Measurements from ENCODE around the gene GRAP. TPM values are rescaled to one million over a fixed set of nuclear protein-coding genes. Genes with fewer than 3 reads are reported as not detected.

Gene GRAP
- total RNA-seq, 2 donors from 2014 or later, result 0.33 to 1.8 TPM

DNA sequence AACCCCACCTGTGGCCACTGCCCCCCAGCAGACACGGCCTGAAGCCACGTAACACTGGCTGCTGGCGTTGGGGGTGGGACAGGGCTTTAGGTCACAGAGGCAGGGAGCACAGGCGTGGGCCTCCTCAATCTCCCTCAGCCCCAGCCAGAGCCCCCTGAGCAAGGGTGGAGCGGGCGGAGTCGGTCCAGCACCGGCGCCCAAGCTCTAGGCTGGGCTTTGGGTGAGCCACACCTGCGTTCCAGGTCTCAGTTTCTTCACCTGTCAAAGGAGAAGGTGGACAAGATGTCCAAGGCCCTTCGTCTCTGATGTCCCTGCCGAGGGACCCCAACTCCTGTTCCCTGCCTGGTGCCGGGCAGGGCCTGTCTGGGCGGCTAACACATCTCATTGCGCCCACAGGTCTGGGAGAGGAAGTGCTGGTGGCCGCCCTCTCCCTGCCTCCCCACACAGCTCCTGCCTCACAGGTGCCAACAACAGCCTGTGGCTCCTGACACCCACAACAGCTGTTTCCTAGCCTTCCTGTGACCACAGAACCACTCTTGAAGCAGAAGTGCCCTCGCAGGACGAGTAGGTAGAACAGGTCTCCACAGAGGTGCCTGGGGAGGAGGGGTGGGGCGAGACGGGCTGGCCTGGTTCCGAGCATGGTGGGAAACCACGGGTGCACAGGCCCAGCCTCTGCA lies 54.2 kb downstream of the GRAP start:
- TF ChIP-seq POLR2A (IDR thresholded peaks at IDR 0.05), result no peak
- TF ChIP-seq, protein P1, sequence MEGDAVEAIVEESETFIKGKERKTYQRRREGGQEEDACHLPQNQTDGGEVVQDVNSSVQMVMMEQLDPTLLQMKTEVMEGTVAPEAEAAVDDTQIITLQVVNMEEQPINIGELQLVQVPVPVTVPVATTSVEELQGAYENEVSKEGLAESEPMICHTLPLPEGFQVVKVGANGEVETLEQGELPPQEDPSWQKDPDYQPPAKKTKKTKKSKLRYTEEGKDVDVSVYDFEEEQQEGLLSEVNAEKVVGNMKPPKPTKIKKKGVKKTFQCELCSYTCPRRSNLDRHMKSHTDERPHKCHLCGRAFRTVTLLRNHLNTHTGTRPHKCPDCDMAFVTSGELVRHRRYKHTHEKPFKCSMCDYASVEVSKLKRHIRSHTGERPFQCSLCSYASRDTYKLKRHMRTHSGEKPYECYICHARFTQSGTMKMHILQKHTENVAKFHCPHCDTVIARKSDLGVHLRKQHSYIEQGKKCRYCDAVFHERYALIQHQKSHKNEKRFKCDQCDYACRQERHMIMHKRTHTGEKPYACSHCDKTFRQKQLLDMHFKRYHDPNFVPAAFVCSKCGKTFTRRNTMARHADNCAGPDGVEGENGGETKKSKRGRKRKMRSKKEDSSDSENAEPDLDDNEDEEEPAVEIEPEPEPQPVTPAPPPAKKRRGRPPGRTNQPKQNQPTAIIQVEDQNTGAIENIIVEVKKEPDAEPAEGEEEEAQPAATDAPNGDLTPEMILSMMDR (IDR thresholded peaks at IDR 0.05), result no peak
- H3K4me3 ChIP-seq, result no peak overlapping the region
- WGBS, 2 donors, result 66 to 73% methylated on average over 5 to 22 of the region's 22 CpGs
- no peak for ATAC-seq
- DNase-seq, result no peak
- H3K27me3 ChIP-seq, result no peaks in the 10 kb centered on the region
- intact Hi-C loops (cut with DNase I), result no loop called here
- no peaks in the 10 kb centered on the region for H3K36me3 ChIP-seq (replicated peaks in 1 of 2; ENCODE audit: insufficient read depth in 1 of 2, low read depth in 2 of 2)
- no peaks in the 10 kb centered on the region for H3K9me3 ChIP-seq
- no peak overlapping the region for H3K27ac ChIP-seq
- H3K4me1 ChIP-seq, result peaks cover 31% of the 10 kb centered on the region

DNA sequence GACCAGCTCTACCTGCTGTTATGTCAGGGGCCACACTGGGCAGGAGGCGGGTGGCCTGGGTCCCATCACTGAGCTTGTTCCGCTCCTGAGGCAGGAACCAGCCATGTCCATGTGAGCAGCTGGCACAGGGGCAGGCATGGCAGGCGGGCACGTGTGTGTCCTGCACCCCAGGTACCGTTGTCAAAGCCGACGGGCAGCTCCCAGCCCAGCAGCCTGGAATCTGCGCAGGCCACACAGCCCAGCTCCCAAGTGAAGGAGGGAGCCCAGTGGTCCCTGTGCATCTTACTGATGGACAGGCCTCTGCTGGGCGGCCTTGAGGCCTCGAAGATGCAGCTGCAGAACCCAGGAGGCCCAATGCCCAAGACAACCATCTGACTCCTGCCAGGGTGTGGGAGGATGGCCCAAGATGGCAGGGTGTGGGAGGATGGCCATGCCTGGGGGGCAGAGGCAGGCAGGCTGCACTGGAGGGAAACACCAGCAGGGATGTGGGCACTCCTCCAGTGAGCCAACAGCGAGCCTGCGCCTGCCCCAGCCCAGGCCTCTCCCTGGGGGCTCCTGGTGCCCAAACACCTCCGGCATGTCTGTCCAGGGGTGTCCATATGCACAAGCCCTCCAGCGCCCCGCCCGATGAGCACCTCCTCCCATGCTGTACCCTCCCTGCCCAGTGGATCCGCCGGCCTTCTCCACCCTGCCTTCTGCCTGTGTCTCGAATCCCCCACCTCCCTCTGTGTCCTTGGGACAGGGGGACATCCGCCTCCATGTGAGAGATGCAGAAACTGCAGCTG lies 55.0 kb downstream of the GRAP start:
- Histone ChIP-seq H3K27me3 (no peaks in the 10 kb centered on the region), H3K4me3 (no peak overlapping the region), H3K9me3 (no peaks in the 10 kb centered on the region), H3K36me3 (replicated peaks in 1 of 2; ENCODE audit: insufficient read depth in 1 of 2, low read depth in 2 of 2) (no peaks in the 10 kb centered on the region), H3K27ac (no peak overlapping the region), H3K4me1 (peaks cover 32% of the 10 kb centered on the region)
- TF ChIP-seq, protein P1 (IDR thresholded peaks at IDR 0.05), result no peak
- no peak for TF ChIP-seq POLR2A (IDR thresholded peaks at IDR 0.05)
- intact Hi-C loops (cut with DNase I), result no loop called here
- ATAC-seq (no peak), DNase-seq (no peak)
- 89 to 94% methylated on average over 7 to 20 of the region's 20 CpGs for WGBS, 2 donors

DNA sequence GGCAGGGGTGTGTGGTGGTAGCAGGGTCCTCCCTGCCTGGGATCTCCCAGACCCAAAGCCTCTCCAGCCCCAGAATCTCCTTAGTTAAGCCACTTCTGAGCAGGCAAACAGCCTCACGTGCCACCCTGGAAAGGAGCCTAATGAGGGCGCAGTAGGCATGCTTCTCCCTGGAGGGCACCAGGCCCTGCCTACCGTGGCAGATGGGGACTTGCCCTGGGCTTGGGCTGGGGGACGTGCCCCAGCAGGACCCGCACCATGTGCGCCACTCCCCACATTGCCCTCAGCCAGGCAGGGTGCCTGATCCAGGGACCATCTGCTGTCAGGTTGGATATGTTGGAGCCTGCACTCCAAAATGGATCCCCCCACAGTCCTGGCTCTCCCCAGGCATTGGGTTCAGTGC lies 56.4 kb downstream of the GRAP start:
- ATAC-seq, result no peak
- Histone ChIP-seq H3K36me3 (replicated peaks in 1 of 2; ENCODE audit: insufficient read depth in 1 of 2, low read depth in 2 of 2) (no peaks in the 10 kb centered on the region), H3K9me3 (no peaks in the 10 kb centered on the region), H3K4me3 (no peak overlapping the region), H3K27ac (peak overlapping the region in 1 of 4 donors; percentile 11), H3K4me1 (peaks cover 41% of the 10 kb centered on the region), H3K27me3 (no peaks in the 10 kb centered on the region)
- DNase-seq, result no peak
- WGBS, 2 donors, result 72 to 89% methylated on average over 4 to 6 of the region's 6 CpGs
- intact Hi-C loops (cut with DNase I), result no loop called here
- no peak for TF ChIP-seq POLR2A (IDR thresholded peaks at IDR 0.05)
- TF ChIP-seq, protein P1 (IDR thresholded peaks at IDR 0.05), result no peak

DNA sequence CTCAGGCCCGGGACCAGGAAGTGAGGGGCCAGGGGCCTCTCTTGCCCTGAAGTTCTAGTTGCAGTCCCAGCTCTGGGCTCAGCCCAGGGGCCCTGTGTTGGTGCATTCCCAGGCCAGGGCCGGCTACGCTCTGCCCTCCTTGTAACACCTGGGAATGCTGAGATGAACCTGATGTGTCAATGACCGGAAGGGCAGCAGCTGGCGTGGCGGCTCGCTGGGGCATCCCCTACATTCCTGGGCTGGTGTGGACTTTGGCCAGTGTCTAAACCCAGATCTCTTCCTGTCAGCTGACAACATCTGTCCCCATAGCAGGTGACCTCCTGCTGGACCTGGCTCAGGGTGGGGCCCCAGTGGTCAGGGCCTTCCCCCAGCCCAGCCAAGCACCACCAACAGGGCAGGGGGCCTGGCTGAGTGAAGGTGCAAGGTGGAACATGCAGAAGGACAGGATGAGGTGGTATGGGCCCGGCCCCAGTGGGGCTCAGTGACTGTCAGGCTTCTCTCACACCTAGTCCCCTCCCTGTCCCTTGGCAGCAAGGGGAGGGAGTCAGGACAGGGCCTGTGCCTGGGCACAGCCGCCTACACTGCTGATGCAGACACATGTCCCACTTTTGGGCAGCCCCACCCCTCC lies 58.1 kb downstream of the GRAP start:
- no peaks in the 10 kb centered on the region for H3K36me3 ChIP-seq (replicated peaks in 1 of 2; ENCODE audit: insufficient read depth in 1 of 2, low read depth in 2 of 2)
- peak; percentile 74 for ATAC-seq

More for the DNA sequence above, 58.1 kb downstream of the GRAP start:
- H3K27ac ChIP-seq, result peak overlapping the region; percentile 23 to 70 (median 41)
- intact Hi-C loops (cut with DNase I), result no loop called here
- H3K4me1 ChIP-seq, result peaks cover 33% of the 10 kb centered on the region
- peak; percentile 51 to 73 (median 55) for DNase-seq
- H3K4me3 ChIP-seq, result no peak overlapping the region
- WGBS, 2 donors, result 59% methylated on average over 9 of the region's 9 CpGs; no CpG with 5 or more reads in 1 of the 2 donors
- no peaks in the 10 kb centered on the region for H3K27me3 ChIP-seq
- TF ChIP-seq POLR2A (IDR thresholded peaks at IDR 0.05), result no peak
- TF ChIP-seq, protein P1 (IDR thresholded peaks at IDR 0.05), result no peak
- H3K9me3 ChIP-seq, result no peaks in the 10 kb centered on the region

Data from body of pancreas (tissue), 4 donors.